ENCODE measurements around the gene SH3GLB2.
"Not testable (repeated sequence)": the region's sequence is repeated elsewhere in the genome, so short reads cannot be mapped to it uniquely, and the experiment has no call there.

The SH3GLB2 gene

DNA sequence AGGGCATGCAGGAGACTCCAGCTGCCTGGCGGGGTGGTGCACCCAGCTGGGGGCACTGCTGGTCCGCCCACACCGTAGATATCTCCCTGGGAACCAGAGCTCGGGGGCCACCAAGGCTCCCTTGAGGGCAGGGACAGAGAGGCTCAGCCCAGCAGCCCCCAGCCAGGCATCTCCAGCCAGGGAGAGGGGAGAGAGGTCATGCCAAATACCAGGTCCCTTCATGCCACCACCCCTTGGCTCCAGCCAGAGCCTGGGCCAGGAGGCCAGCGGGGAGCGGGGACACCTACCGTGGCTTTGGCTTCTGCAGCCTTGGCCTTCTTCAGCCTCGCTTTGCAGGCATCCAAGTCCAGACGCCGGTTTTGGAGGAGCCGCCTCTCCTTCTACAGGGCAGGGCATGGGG, 14.0 kb downstream of the SH3GLB2 start:
- DNase-seq = no peak

DNA sequence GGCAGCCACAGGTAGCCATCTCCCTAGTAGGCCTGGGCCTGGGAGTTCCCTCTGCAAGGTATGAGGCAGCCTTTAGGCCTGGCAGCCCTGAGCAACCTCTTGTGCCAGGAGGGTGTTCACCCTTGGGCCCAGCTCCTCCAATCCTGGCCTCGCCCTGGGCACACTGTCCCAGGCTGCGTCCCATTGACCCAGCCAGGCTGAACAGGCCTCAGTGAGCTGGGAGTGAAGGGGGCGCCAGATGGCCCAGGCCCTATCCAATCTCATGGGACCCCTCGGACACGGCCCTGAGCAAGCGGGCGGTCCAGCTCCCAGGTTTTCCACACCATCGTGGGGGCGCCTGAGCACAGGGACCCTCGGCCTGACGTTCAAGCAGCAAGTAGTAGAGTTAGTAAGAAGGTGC, 14.5 kb downstream of the SH3GLB2 start:
- no peak for DNase-seq

DNA sequence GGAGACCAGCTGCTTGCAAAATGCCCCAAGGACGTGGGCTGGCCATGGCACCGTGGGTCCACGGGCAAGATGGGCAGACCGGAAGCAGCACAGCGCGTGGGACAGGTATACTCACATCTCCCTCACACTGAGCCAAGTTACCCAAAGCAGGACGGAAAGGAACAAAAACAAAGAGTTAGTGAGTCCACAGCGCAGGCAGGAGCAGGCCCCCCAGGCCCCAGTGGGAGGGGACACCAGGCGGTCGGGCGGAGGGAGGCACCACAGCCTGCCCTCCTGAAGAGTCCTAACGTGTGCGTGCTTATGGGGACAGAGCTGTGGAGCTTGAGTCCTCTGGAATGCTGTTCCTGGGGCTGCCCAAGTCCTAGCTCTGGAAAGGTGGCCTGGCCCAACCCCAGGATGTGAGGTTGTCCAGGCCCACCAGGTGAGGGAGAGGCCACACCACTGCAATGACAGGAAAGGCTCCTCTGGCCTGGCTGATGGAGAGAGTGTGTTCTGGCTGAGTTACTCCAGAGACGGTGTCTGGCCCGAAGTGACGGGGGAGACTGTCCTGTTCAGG, 15.2 kb downstream of the SH3GLB2 start:
- DNase-seq = no peak

DNA sequence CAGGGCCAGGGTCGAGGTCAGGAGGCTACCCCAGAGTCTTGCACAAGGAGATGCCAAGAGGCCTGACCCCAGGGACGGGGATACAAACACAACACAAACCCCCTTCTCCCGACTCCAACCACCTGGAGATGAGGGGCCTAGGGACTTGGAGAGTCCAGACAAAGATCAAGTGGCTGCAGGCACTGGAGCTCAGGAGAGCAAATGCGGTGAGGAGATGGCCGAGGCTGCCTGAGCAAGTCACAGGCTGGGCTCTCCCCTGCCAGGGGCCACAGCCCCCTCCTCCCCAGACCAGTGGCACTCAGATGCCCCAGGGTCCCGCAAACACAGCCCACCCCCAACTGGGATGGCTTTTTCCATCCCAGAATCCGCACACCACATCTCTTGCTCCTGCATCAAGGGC, 15.8 kb downstream of the SH3GLB2 start:
- no peak for DNase-seq

DNA sequence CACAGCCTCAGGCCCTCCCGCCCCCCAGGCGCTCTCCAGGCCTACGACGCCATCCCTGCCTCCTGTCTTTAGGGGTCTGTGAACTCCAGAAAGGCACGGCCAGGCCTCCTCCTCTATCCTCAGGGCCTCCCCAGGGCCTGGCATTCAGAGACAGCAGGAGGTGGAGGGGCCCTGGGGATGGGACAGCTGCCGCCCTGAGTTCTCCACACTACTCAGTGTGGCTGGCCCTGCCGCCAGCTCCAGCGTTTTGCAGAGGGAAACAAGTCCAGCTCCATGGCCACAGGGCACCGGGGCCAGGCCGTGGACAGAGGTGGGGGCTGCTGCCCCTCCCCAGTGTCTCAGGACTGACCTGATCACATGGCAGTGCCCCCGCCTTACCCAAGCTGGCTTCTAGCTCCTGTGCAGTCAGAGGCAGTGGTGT, 16.4 kb downstream of the SH3GLB2 start:
- DNase-seq = no peak

DNA sequence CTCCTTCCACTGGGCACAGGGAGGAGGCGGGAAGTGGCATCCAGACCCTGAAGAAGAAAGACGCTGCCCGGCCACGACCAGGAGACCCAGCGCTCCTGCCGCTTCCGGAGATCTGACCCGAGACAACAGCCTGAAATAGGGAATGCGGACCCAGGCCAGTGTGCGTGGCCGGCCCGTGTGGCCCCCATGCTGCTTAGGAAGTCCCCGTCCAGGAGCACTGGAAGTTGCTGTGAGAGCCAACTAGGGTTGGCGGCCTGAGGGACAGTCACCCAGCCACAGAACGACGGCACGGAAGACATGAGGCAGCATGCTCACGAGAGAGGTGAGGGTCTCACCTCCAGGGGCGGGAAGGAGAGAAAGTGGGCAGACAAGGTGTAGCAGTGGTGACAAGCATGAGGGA, 17.0 kb downstream of the SH3GLB2 start:
- no peak for DNase-seq

DNA sequence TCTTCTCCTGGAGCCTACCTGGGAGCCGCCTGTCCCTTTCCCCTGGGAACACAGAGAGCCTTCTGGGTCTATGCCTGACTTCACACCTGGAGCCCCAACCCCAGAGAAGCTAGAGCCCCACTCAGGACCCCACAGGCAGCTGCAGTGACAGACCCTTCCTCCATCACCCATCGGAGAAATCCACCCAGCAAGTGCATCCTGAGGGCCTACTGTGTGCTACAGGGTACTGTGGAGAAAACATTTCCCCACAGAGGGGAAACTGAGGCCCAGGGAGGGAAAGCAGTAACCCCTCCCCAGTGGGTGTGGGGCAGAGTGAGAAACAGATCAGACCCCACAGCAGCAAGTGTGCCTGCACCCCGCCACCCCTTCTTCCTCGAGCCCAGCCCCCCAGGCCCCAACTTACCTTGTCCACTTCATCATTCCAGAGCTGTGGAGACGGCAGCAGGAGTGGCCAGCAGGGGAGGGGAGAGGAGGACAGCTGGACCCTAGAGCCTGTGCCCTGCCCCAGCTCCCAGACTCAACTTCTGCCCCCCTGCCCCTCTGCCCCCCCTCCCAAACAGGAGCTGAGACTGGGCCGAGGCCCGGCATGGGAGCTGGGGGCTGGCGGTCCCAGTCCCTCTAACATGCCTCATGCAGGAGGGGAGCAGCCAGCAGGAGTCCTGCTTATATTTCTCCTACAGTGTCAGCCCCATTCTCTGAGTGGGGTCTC, 17.7 kb downstream of the SH3GLB2 start:
- no peak for DNase-seq

DNA sequence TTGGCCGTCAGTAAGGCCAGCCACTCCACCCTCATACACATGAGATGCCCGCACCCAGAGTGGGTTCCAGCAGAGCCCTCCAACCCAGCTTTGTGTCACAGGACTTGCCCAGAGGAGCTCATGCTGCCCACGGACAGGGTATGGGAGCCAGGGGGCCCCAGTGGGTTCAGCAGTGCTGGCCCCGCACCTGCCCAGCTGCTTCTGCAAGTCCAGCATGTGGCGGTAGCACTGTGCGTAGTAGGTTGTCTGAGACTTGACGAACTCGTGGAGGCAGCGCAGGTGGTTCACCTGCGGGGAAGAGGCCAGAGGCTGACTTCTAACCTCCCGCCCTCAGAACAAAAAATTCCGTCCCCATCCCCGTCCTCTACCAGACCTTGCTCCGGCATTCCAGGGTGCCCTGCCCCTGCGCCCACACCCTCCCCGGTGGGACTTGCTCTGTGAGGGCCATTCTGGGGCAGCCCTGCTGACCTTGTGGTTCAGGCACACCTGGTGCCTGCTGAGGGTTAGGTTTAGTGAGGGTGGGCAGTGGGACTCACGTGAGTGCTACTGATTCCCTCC, 18.5 kb downstream of the SH3GLB2 start:
- DNase-seq = no peak

DNA sequence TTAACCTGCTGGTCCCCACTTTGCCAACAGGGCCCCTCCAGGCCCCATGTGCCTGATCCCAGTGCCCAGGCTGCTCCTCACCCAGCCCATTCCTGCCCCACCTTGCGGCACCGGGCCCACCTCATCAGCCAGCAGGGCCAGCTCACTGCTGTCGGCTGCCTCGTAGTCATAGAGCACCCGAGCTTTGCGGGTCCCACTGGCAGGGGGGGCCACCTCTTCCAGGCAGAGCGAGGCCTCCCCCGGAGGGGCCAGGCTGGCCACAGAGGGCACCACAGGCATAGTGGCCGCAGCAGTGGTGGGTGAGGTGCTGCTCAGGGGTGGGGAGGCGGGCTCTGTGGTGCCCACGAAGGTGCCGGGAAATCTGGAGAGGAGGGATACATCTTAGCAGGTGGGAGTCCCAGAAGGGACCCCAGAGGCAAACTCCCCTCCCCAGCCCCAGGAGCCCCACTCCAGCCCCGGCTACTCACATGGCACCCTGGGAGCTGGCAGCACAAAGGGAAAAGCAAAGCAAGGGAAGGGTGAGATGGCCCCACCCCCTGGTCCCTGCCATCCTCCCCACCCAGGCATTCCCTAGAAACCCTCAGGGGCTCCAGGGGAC, 19.0 kb downstream of the SH3GLB2 start:
- no peak for DNase-seq

DNA sequence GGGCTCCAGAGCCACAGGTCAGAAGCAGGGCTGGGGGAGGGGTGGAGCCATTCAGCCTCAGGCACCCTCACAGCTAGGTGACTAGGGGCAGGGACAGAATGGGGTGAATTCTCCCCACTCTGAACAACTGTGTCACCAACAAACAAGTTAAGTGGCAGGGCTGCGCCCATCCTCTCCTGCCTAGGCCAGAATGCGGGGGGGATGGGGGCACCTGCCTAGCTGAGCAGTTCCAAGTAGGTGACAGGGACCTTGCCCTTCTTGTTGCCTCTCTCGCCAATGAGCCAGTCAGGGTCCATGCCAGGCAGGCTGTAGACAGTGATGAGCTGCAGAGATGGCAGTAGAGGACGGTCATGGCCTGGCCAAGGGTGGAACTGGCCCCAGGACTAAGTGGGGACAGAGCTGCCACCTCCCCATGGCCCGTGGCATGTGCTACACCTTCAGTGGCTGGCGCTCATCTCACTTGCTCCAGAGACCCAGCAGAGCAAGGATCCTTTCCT, 19.6 kb downstream of the SH3GLB2 start:
- DNase-seq = no peak

DNA sequence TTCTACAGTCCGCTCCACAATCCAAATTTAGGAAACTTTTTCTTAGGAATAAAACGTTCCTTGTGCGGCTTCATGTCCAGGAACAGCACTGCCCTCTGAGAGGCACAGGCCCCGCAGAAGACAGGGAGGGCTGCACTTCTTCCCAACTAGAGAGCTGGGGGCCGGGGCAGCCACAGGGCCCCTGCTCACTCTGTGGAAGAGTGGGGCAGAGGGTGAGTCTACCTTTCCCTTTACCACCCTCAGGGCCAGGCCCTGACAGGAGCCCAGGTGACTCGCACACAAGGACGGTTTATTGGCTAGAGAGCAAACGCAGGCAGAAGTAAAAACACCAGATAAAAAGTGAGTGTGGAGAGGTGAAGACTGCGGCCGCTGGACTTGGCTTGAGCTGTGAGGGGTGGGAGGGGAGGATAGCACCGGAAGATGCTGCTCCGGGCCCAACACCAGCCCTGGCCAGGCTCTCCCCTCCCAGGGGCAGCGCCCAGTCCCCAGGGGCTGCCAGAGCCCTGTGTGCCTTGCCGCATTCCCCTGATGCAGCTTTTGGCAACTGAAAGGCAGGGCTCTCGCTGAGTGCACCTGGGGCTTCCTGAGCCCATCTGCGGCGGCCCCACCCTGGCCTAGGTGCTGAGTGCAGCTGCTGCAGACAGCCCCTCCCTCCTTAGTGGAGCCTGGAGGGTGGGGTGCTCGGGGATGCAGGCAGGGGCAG, 20.2 kb downstream of the SH3GLB2 start:
- DNase-seq = peak; percentile 11

DNA sequence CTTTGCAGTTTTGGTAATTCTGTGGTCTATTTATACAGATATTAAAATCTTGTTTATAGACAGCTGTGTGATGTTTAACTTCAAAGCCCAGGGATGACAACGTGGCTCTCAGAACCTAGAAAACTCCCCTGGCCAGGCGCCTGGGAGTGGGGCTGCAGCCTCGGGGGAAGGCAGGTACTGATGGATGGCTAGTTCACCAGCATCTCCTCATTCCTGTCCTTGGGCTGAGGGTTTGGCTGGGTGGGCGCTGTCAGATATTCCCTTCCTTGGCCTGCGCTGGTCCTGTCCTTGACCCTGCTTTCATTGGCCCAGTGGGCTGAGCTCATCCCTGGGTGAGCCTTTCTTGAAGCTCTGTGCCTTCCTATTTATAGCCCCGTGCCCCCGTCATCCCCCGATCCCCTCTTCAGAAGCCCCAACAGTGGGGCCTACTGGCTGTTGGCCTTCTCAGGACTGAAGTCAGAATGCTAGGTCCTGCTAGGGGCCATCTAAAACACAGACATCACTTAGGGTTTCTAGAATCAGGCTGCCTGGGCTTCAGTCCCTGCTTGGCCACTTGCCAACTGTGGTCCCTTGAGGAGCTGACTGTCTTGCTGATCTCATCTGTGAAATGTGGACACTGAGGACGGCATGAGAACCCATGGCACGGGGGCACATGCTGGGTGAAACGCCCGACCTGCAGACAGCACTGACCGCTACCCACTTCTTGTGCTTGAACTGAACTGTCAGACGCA, 20.9 kb downstream of the SH3GLB2 start:
- no peak for DNase-seq

DNA sequence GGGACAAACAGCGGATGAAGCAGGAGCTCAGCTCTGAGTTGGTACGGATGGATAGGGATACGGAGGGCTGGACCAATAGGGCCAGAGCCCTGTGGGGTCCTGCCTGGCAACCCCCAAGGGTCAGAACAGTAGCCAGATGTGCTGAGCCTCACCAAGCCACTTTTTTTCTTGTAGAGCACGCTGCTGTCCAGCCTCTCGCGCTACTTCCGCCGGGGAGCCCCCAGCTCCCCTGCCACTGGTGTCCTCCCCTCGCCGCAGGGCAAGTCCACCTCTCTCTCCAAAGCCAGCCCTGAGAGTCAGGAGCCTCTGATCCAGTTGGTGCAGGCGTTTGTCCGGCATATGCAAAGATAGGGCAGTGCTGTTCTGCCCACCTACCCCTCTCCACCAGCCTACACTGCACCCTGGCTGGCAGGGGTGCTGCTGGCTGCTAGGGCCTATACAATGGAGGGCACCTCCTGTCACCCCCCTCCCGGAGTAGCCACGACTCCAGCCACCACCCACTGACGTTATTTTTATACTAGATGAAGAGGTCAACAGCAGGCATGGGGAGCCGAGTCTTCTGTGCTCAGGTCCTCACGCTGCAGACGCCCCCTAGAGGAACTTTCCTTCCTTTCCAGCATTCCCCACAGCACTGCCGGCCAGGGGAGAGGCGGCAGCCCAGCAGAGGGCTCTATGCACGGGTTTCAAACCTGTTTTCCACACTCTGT, 21.6 kb downstream of the SH3GLB2 start:
- peak; percentile 56 for DNase-seq

DNA sequence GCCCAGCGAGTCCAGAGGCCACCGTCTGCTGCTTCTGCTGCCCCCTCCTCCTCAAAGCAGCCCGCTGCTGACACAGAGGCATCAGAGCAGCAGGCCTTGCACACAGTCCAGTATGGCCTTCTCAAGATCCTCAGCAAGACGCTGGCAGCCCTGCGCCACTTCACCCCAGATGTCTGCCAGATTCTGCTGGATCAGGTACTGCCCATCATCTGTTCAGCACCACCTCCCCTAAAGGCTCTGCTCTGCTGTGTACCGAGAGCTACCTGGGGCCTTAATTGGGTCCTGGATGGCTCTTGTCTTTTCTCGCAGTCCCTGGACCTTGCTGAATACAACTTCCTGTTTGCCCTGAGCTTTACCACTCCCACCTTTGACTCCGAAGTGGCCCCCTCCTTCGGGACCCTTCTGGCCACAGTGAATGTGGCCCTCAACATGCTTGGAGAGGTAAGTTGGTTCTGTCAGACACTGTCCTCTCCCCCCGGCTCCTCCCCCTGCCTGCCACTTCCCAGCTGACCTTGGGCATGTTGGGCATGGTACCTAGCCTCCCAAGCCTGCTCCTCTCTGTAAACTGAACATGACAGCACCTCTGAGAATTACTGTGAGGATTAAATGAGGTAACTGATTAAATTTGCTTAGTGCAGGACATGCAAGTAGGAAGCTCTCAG, 22.7 kb downstream of the SH3GLB2 start:
- no peak for DNase-seq

DNA sequence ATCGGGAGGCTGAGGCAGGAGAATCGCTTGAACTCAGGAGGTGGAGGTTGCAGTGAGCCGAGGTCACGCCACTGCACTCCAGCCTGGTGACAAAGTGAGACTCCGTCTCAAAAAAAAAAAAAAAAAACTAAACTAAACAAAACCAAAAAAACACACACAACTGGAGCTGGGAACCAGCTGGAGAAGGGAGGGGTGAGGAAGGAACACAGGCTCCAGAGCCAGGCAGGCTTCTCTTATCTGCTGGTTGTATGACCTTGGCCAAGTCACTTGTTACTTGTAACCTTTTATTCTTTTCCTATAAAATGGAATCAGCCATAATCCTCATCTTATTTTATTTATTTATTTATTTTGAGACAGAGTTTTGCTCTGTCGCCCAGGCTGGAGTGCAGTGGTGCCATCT, 24.0 kb downstream of the SH3GLB2 start:
- not testable (repeated sequence) for DNase-seq

DNA sequence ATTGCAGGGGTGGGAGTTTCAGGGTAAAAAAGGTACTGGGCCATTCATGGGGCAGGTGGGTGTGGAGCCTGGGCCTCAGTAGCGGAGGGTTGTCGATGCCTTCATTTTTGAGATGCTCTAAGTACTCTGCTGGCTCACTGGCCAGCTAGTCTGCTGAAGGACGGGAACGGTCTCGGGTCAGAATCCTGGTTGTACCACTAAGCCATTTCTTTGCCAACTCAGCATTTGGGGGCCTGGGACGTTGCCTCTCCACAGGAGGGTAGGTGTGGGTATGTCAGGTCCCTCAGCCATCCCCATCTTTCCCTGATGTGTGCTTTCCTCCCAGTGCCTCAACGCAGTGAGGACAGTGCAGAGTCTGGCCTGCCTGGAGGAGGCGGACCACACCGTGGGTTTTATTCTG, 25.1 kb downstream of the SH3GLB2 start:
- DNase-seq = no peak

DNA sequence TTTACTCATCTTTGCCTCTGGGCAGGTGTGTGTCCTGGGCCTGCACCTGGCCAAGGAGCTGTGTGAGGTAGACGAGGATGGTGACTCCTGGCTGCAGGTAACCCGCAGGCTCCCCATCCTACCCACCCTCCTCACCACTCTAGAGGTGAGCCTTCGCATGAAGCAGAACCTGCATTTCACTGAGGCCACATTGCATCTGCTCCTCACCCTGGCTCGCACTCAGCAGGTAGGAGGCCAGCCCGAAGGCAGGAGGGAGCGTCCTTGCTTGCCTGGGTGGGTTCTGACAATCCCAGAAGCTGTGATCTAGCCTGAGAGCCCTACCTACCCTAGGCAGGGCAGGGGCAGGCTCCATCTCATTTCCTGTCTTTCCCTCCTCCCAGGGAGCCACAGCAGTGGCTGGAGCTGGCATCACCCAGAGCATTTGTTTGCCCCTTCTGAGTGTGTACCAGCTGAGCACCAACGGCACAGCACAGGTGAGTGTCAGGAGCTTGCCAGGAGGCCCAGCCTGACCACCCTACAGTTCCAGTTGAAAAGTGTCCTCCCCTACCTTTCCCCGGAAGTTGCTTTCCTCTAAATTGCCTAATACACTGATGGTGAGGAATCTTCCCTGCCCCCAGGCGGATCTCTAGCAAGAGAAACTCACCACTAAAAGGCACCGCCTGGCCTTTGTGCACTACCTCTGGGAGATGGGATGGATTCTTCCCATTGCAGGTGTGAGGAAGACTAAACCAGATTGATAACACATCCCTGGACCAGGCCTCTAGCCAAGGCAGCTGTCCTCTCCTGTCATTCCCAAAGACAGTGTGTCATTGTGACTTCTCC, 26.4 kb downstream of the SH3GLB2 start:
- DNase-seq = no peak

DNA sequence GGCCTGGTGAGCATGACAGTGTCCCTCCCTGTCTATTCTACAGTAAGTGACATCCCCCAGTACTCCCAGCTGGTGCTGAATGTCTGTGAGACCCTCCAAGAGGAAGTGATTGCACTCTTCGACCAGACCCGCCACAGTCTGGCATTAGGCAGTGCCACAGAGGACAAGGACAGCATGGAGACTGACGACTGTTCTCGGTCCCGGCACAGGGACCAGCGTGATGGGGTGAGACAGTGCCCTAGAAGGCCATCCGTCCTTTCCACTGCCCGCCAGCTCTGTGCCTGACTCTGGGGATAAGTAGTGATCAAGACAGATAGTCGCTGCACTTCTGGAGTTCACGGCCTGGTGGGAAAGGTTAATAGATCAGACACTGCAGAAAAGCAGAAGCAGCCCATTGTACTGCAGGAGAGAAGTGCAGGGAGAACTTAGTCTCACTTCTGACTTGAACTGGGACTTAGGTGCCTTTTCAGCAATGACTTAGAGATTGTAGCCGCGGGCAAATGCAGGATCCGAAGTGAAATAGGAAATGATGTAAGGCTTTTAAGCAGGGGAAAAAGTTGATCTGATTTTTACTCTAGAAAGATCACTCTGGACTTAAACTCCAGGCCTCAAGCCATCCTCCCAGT, 28.4 kb downstream of the SH3GLB2 start:
- DNase-seq = no peak

DNA sequence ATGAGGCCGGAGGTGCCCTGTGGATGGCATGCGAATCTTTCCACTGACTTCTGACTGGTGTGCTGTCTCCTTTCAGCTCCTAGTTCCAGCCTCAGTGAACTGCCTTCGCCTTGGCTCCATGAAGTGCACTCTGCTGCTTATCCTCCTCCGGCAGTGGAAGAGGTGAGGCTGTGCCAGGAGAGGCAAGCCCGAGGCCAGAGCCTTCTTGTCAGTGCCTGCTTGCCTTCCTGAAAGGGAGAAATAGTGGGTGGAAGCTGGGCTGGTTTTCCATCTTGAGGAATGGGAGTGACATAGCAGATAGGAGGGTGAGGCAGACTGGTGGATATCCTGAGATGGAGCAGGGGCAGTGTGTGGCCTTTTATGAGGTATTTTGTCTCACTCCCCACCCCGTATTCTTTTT, 29.7 kb downstream of the SH3GLB2 start:
- no peak for DNase-seq

DNA sequence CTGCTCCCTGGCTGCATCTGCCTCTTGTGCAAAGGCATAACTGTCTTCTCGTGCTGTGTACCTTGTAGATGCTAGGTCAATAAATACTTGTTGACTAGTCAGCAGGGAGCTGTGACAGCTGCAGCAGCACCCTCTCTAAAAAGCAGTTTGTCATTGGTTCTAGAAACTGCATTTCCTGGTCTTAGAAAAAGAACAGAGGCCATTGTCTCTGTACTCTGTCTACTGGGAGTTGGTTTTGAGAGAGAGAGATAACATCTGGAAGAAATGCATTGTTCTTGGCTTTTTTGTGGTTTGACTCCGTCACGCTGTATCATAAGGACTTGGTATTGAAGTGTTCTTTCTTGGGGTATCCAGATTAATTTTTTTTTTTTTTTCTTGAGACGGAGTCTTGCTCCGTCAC, 32.3 kb downstream of the SH3GLB2 start:
- DNase-seq = no peak

Measured in NCI-H1092 treated with DMSO at 0.1 percent for 48 hours (cell line).